ENCODE data around the gene FOSL1.

Gene FOSL1

GRCh38 chr11:65863889-65864705, 36.1 kb downstream of the FOSL1 start:
- DNase-seq (ENCODE audit: low read depth in 3 of 3), result no peak

- no peak for DNase-seq (ENCODE audit: low read depth in 3 of 3)
Measured at GRCh38 chr11:65862941-65863888, 37.0 kb downstream of the FOSL1 start.

GRCh38 chr11:65862191-65862735, 37.9 kb downstream of the FOSL1 start:
- no peak for DNase-seq (ENCODE audit: low read depth in 3 of 3)

- DNase-seq (ENCODE audit: low read depth in 3 of 3), result no peak
Measured at GRCh38 chr11:65861533-65862183, 38.5 kb downstream of the FOSL1 start.

GRCh38 chr11:65861165-65861505, 39.1 kb downstream of the FOSL1 start:
- no peak for DNase-seq (ENCODE audit: low read depth in 3 of 3)

GRCh38 chr11:65860278-65861164, 39.7 kb downstream of the FOSL1 start, which contains the start of gene MUS81:
Gene MUS81, plus strand, starts transcription at chr11:65860433. Its CDS starts 321 bp downstream, at chr11:65860754.
- DNase-seq (ENCODE audit: low read depth in 3 of 3), result peak; percentile 89 to 93 (median 92)

GRCh38 chr11:65859812-65860277, 40.3 kb downstream of the FOSL1 start:
- no peak for DNase-seq (ENCODE audit: low read depth in 3 of 3)

GRCh38 chr11:65859095-65859811, 40.9 kb downstream of the FOSL1 start:
- peak; percentile 93 to 96 (median 95) for DNase-seq (ENCODE audit: low read depth in 3 of 3)

GRCh38 chr11:65858681-65859087, 41.5 kb downstream of the FOSL1 start:
- DNase-seq (ENCODE audit: low read depth in 3 of 3), result no peak

GRCh38 chr11:65857853-65858680, 42.1 kb downstream of the FOSL1 start, which contains the start of gene CFL1:
Gene CFL1, minus strand, starts transcription at chr11:65858180. Its CDS starts 81 bp downstream, at chr11:65858099.
- DNase-seq (ENCODE audit: low read depth in 3 of 3), result peak; percentile 90 to 94 (median 94)

GRCh38 chr11:65857500-65857852, 42.7 kb downstream of the FOSL1 start:
- DNase-seq (ENCODE audit: low read depth in 3 of 3), result peak in 2 of 3 experiments; percentile 45 to 46

- DNase-seq (ENCODE audit: low read depth in 3 of 3), result peak; percentile 66 to 74 (median 67)
Measured at GRCh38 chr11:65856689-65857499, 43.3 kb downstream of the FOSL1 start.

- no peak for DNase-seq (ENCODE audit: low read depth in 3 of 3)
Measured at GRCh38 chr11:65855927-65856363, 44.2 kb downstream of the FOSL1 start.

- no peak for DNase-seq (ENCODE audit: low read depth in 3 of 3)
Measured at GRCh38 chr11:65854852-65855837, 45.0 kb downstream of the FOSL1 start.

- DNase-seq (ENCODE audit: low read depth in 3 of 3), result no peak
Measured at GRCh38 chr11:65854161-65854592, 46.0 kb downstream of the FOSL1 start.

GRCh38 chr11:65853246-65853979, 46.8 kb downstream of the FOSL1 start:
- DNase-seq (ENCODE audit: low read depth in 3 of 3), result no peak

Data from stimulated activated CD4-positive, alpha-beta T cell treated with anti-CD3 and anti-CD28 coated beads, TNF-alpha, amount 100 ng/mL, for 4 hours (primary cell).